Measurements from ENCODE around the gene GRAMD1A. TPM values are rescaled to one million over a fixed set of nuclear protein-coding genes. Genes with fewer than 3 reads are reported as not detected.
"Not testable (repeated sequence)": the region's sequence is repeated elsewhere in the genome, so short reads cannot be mapped to it uniquely, and the experiment has no call there.

The GRAMD1A gene
- total RNA-seq, 2 experiments from 2014 or later: 106 to 114 TPM

- peaks cover 6% of the 10 kb centered on the region for H3K9me3 Mint-ChIP-seq
- H3K4me3 Mint-ChIP-seq: no peak overlapping the region
- H3K4me1 Mint-ChIP-seq: peaks cover 15% of the 10 kb centered on the region
- peaks cover 4% of the 10 kb centered on the region for H3K36me3 Mint-ChIP-seq (ENCODE audit: low read depth)
- peaks cover 2% of the 10 kb centered on the region for H3K27me3 Mint-ChIP-seq
- peak overlapping the region; percentile 78 for H3K27ac Mint-ChIP-seq
- DNase-seq: peak; percentile 35
- POLR2A ChIA-PET: no interaction called here
- CTCF ChIA-PET: interaction anchor here (0.6 kb wide), 1 partner anchor 82 kb away, joined by 4 read pairs; no protein-coding TSS in a partner anchor
Observed at GRCh38 chr19:34985249-34986022, 14.7 kb upstream of the GRAMD1A start.

GRCh38 chr19:34988119-34988518 lies 12.0 kb upstream of the GRAMD1A start:
- Mint-ChIP-seq H3K4me1 (peaks cover 35% of the 10 kb centered on the region), H3K27ac (no peak overlapping the region)
- POLR2A ChIA-PET: no interaction called here

GRCh38 chr19:34989298-34989697 lies 10.8 kb upstream of the GRAMD1A start:
- peaks cover 42% of the 10 kb centered on the region for H3K4me1 Mint-ChIP-seq
- POLR2A ChIA-PET: no interaction called here
- H3K4me3 Mint-ChIP-seq: no peak overlapping the region

More at GRCh38 chr19:34988119-34988518, 12.0 kb upstream of the GRAMD1A start:
- no peak for DNase-seq
- H3K9me3 Mint-ChIP-seq: peaks cover 8% of the 10 kb centered on the region
- peaks cover 10% of the 10 kb centered on the region for H3K36me3 Mint-ChIP-seq (ENCODE audit: low read depth)
- no peaks in the 10 kb centered on the region for H3K27me3 Mint-ChIP-seq
- H3K4me3 Mint-ChIP-seq: no peak overlapping the region
- CTCF ChIA-PET: no interaction called here

GRCh38 chr19:34990578-34991192 lies 9.4 kb upstream of the GRAMD1A start:
- POLR2A ChIA-PET: interaction anchor here (0.8 kb wide), 1 partner anchor 9 kb away, joined by 3 read pairs; the partner anchor contains the start of gene GRAMD1A
- Mint-ChIP-seq H3K4me3 (no peak overlapping the region), H3K9me3 (peaks cover 2% of the 10 kb centered on the region), H3K27ac (peak overlapping the region; percentile 26), H3K4me1 (peaks cover 38% of the 10 kb centered on the region), H3K27me3 (no peaks in the 10 kb centered on the region), H3K36me3 (ENCODE audit: low read depth) (peaks cover 11% of the 10 kb centered on the region)
- DNase-seq: no peak
- CTCF ChIA-PET: interaction anchor here (1.1 kb wide), 1 partner anchor 11 kb away, joined by 3 read pairs; no protein-coding TSS in a partner anchor

More at GRCh38 chr19:34989298-34989697, 10.8 kb upstream of the GRAMD1A start:
- no peak for DNase-seq
- peaks cover 10% of the 10 kb centered on the region for H3K36me3 Mint-ChIP-seq (ENCODE audit: low read depth)
- CTCF ChIA-PET: no interaction called here
- no peak overlapping the region for H3K27ac Mint-ChIP-seq
- H3K27me3 Mint-ChIP-seq: no peaks in the 10 kb centered on the region
- H3K9me3 Mint-ChIP-seq: peaks cover 5% of the 10 kb centered on the region

- Mint-ChIP-seq H3K4me1 (peaks cover 46% of the 10 kb centered on the region), H3K27ac (no peak overlapping the region), H3K36me3 (ENCODE audit: low read depth) (peaks cover 11% of the 10 kb centered on the region), H3K27me3 (no peaks in the 10 kb centered on the region), H3K9me3 (peaks cover 2% of the 10 kb centered on the region), H3K4me3 (no peak overlapping the region)
- ChIA-PET POLR2A (no interaction called here), CTCF (no interaction called here)
- no peak for DNase-seq
Observed at GRCh38 chr19:34991542-34992333, 8.4 kb upstream of the GRAMD1A start.

- H3K27me3 Mint-ChIP-seq, H3K27ac Mint-ChIP-seq, CTCF ChIA-PET, DNase-seq, POLR2A ChIA-PET, H3K9me3 Mint-ChIP-seq: not testable (repeated sequence)
- Mint-ChIP-seq H3K36me3 (ENCODE audit: low read depth) (peaks cover 11% of the 10 kb centered on the region), H3K4me1 (peaks cover 54% of the 10 kb centered on the region), H3K4me3 (peak overlapping the region; percentile 30)
Observed at GRCh38 chr19:34992582-34992981, 7.5 kb upstream of the GRAMD1A start.

- Mint-ChIP-seq H3K36me3 (ENCODE audit: low read depth) (peaks cover 11% of the 10 kb centered on the region), H3K9me3 (peaks cover 2% of the 10 kb centered on the region), H3K4me1 (peaks cover 68% of the 10 kb centered on the region), H3K27ac (peak overlapping the region; percentile 33), H3K27me3 (no peaks in the 10 kb centered on the region), H3K4me3 (no peak overlapping the region)
- CTCF ChIA-PET: interaction anchor here (0.8 to 1.7 kb wide), 3 partner anchors 16 to 20 kb away, joined by 3 to 4 read pairs (median 3); no protein-coding TSS in a partner anchor
- DNase-seq: no peak
- POLR2A ChIA-PET: interaction anchor here (0.7 kb wide), 1 partner anchor 1258 kb away, joined by 4 read pairs; no protein-coding TSS in a partner anchor
Observed at GRCh38 chr19:34994286-34994642, 5.9 kb upstream of the GRAMD1A start.

GRCh38 chr19:34994643-34995541 lies 5.2 kb upstream of the GRAMD1A start:
- peaks cover 2% of the 10 kb centered on the region for H3K9me3 Mint-ChIP-seq

GRCh38 chr19:34995551-34995950 lies 4.6 kb upstream of the GRAMD1A start:
- no peak overlapping the region for H3K4me3 Mint-ChIP-seq
- peaks cover 2% of the 10 kb centered on the region for H3K9me3 Mint-ChIP-seq
- CTCF ChIA-PET: interaction anchor here (0.9 to 1.7 kb wide), 2 partner anchors 21 to 23 kb away, joined by 4 read pairs; no protein-coding TSS in a partner anchor

More at GRCh38 chr19:34994643-34995541, 5.2 kb upstream of the GRAMD1A start:
- H3K36me3 Mint-ChIP-seq (ENCODE audit: low read depth): peaks cover 11% of the 10 kb centered on the region
- DNase-seq: no peak
- H3K4me1 Mint-ChIP-seq: peaks cover 71% of the 10 kb centered on the region
- no peaks in the 10 kb centered on the region for H3K27me3 Mint-ChIP-seq
- CTCF ChIA-PET: interaction anchor here (0.8 to 1.7 kb wide), 4 partner anchors 16 to 22 kb away, joined by 3 to 4 read pairs (median 4); no protein-coding TSS in a partner anchor
- POLR2A ChIA-PET: interaction anchor here (0.7 kb wide), 1 partner anchor 1258 kb away, joined by 4 read pairs; no protein-coding TSS in a partner anchor
- no peak overlapping the region for H3K4me3 Mint-ChIP-seq
- peak overlapping the region; percentile 33 for H3K27ac Mint-ChIP-seq

GRCh38 chr19:34997071-34997617 lies 3.0 kb upstream of the GRAMD1A start:
- peaks cover 15% of the 10 kb centered on the region for H3K36me3 Mint-ChIP-seq (ENCODE audit: low read depth)
- peak overlapping the region; percentile 62 for H3K4me3 Mint-ChIP-seq
- peaks cover under 1% of the 10 kb centered on the region for H3K9me3 Mint-ChIP-seq
- peak overlapping the region; percentile 97 for H3K27ac Mint-ChIP-seq
- peak; percentile 42 for DNase-seq
- ChIA-PET CTCF (no interaction called here), POLR2A (no interaction called here)
- H3K4me1 Mint-ChIP-seq: peaks cover 63% of the 10 kb centered on the region
- no peaks in the 10 kb centered on the region for H3K27me3 Mint-ChIP-seq

More at GRCh38 chr19:34995551-34995950, 4.6 kb upstream of the GRAMD1A start:
- peaks cover 66% of the 10 kb centered on the region for H3K4me1 Mint-ChIP-seq
- POLR2A ChIA-PET: no interaction called here
- peak overlapping the region; percentile 97 for H3K27ac Mint-ChIP-seq
- no peaks in the 10 kb centered on the region for H3K27me3 Mint-ChIP-seq
- no peak for DNase-seq
- H3K36me3 Mint-ChIP-seq (ENCODE audit: low read depth): peaks cover 9% of the 10 kb centered on the region

- H3K27me3 Mint-ChIP-seq, H3K9me3 Mint-ChIP-seq, POLR2A ChIA-PET, CTCF ChIA-PET, DNase-seq: not testable (repeated sequence)
- peaks cover 66% of the 10 kb centered on the region for H3K4me1 Mint-ChIP-seq
- H3K36me3 Mint-ChIP-seq (ENCODE audit: low read depth): peaks cover 26% of the 10 kb centered on the region
- H3K4me3 Mint-ChIP-seq: peak overlapping the region; percentile 62
- peak overlapping the region; percentile 97 for H3K27ac Mint-ChIP-seq
Observed at GRCh38 chr19:34998224-34998623, 1.9 kb upstream of the GRAMD1A start.

All from activated CD4-positive, alpha-beta T cell treated with anti-CD3 and anti-CD28 coated beads, Interleukin-2, amount 10 ng/mL, durations not matched to agents 7 days and 5 days (primary cell).